Measurements from ENCODE around the gene TPRG1.

Gene TPRG1, protein sequence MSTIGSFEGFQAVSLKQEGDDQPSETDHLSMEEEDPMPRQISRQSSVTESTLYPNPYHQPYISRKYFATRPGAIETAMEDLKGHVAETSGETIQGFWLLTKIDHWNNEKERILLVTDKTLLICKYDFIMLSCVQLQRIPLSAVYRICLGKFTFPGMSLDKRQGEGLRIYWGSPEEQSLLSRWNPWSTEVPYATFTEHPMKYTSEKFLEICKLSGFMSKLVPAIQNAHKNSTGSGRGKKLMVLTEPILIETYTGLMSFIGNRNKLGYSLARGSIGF

DNA sequence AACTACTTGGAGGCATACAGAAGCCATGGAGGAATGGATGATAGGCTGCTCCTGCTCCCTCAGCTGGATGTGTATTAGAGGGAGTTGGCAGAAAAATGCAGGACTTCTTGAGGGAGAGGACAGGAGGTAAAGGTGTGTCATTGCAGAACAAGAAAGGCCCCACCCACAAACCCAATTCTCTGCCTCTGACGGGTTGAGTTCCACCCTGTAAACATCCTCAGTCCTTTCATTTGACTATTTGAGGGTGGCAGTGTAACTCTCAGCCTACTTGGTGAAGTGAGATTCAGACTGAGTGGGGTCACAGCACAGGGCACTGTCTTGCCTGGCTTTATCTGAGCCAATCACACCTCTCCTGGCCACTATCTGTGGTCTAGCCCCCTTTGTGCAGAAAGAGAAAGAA is at the start of gene TPRG1:
TPRG1 (plus strand) TSS at position 265 of the 400 bp plus-strand sequence. CDS start 35,414 bp downstream, outside the sequence.
- H3K4me3 ChIP-seq (ENCODE audit: low read depth, low read length) = no peak within 1 kb of the TSS
- no peak for DNase-seq (ENCODE audit: low read depth)
- in situ Hi-C loops (cut with HindIII; ENCODE audit: low sequenced_read_pairs) = no loop called here
- TF ChIP-seq, protein P1, sequence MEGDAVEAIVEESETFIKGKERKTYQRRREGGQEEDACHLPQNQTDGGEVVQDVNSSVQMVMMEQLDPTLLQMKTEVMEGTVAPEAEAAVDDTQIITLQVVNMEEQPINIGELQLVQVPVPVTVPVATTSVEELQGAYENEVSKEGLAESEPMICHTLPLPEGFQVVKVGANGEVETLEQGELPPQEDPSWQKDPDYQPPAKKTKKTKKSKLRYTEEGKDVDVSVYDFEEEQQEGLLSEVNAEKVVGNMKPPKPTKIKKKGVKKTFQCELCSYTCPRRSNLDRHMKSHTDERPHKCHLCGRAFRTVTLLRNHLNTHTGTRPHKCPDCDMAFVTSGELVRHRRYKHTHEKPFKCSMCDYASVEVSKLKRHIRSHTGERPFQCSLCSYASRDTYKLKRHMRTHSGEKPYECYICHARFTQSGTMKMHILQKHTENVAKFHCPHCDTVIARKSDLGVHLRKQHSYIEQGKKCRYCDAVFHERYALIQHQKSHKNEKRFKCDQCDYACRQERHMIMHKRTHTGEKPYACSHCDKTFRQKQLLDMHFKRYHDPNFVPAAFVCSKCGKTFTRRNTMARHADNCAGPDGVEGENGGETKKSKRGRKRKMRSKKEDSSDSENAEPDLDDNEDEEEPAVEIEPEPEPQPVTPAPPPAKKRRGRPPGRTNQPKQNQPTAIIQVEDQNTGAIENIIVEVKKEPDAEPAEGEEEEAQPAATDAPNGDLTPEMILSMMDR (IDR thresholded peaks at IDR 0.05; ENCODE audit: low read depth, low read length, missing control alignments) = no peak

DNA sequence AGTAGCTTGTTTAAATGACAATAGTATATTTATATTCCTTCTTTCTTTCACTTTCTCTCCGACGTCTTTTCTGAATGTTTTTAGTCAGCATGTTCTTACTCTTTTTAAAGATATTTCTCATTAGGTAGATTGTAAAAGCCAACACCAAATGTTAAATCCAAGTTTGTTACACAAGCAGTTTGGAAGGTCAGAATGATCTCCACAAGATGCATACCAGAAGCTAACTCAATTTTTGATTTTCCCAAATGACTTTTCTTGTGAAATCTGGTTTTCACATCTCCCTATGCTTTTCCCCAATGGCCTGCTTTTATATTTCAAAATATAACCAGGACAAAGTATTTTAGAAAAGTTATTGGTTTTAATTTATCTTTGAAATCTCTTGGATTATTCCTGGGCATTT is 49.7 kb upstream of the TPRG1 start:
- in situ Hi-C loops (cut with HindIII; ENCODE audit: low sequenced_read_pairs) = no loop called here
- DNase-seq (ENCODE audit: low read depth) = no peak
- no peak overlapping the region for H3K4me3 ChIP-seq (ENCODE audit: low read depth, low read length)
- TF ChIP-seq, protein P1 (IDR thresholded peaks at IDR 0.05; ENCODE audit: low read depth, low read length, missing control alignments) = no peak

DNA sequence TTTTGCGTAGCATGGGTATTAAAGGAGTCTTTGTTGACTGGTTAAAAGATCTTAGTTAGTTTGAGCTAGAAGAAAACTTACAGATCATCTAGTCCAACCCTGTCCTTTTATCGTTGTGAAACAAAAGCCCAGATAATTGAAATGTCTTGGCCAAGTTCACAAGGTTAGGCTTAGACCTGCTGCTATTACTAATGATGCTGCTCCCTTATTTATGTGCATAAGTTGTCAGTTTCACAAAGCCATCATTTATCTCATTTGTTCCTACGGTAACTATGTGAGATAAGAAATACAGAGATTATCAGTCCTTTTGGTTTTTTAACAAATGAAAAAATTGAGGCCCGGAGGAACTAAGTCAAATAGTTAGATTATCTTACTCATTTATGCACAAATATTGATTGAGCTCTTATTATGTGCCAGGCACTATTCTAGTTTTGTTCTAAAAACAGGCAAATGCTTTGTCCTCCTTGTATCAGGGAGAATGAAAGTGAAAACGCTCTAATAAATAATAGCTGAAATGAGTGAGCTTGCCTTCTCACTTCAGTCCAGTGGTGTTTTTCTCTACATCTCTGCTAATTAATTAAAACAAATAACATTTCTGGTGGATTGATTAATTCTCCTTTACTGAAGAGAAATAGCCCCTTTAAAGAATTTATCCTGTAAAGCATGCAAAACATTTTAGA is 49.1 kb upstream of the TPRG1 start:
- no peak for DNase-seq (ENCODE audit: low read depth)
- in situ Hi-C loops (cut with HindIII; ENCODE audit: low sequenced_read_pairs) = no loop called here
- TF ChIP-seq, protein P1 (IDR thresholded peaks at IDR 0.05; ENCODE audit: low read depth, low read length, missing control alignments) = no peak
- no peak overlapping the region for H3K4me3 ChIP-seq (ENCODE audit: low read depth, low read length)

DNA sequence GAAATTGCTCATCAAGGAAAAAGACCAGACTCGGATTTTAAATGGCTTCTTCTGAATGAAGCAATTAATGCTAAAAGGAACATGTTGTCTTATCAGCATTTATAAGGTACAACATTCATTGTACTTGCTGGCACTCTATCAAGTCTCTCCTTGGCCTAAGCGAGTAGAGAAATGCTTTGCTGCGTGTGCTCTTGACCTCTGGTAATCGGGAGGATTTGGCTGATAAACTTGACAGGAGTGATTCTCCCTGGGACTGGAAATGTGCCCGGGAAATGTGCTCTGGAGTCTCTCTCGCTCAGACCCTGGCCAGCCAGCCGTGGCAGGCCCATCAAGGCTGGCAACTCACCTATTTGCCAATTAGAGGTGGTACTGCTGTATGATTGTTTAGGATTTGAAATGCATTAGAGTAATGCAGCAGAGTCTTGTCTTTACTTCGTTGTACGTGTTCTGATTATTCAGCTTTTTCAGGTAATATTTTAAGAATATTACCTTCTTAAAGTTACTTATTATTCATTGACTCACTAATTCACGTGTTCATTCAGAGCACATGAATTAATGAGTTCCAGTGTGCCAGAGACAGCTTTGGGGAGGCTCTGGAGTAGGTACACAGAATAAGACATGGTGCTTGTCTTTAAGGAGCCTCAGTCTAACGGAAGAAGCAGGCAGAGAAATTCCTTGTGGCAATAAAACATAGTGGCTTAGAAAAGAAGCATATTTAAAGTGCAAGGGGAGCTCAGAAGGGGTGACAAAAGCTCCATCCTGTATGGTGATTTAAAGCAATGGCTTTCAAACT is 48.0 kb upstream of the TPRG1 start:
- H3K4me3 ChIP-seq (ENCODE audit: low read depth, low read length) = no peak overlapping the region
- in situ Hi-C loops (cut with HindIII; ENCODE audit: low sequenced_read_pairs) = no loop called here
- no peak for DNase-seq (ENCODE audit: low read depth)
- TF ChIP-seq, protein P1 (IDR thresholded peaks at IDR 0.05; ENCODE audit: low read depth, low read length, missing control alignments) = no peak

DNA sequence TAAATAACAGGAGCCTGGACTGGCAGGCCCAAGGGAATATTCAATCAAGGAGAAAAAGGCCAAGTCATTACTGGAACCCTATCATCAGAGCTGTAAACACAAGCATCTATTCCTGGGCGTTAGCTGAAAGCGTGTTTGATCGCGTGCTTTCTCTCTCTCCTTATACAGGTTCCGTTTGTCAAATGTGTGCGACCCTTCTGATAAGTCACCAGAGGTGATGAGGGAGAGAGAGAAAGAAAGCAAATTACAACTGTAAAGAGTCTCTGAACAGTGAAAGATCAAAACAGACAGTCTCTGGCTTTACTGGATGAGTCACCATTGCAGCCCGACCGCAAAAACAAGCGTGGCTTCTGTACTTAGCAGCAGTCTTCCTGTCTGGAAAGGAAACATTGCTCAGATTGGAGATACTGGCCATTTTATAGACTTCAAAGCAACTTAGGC is 39.5 kb upstream of the TPRG1 start:
- in situ Hi-C loops (cut with HindIII; ENCODE audit: low sequenced_read_pairs) = no loop called here
- TF ChIP-seq, protein P1 (IDR thresholded peaks at IDR 0.05; ENCODE audit: low read depth, low read length, missing control alignments) = no peak
- DNase-seq (ENCODE audit: low read depth) = peak; percentile 75
- no peak overlapping the region for H3K4me3 ChIP-seq (ENCODE audit: low read depth, low read length)

DNA sequence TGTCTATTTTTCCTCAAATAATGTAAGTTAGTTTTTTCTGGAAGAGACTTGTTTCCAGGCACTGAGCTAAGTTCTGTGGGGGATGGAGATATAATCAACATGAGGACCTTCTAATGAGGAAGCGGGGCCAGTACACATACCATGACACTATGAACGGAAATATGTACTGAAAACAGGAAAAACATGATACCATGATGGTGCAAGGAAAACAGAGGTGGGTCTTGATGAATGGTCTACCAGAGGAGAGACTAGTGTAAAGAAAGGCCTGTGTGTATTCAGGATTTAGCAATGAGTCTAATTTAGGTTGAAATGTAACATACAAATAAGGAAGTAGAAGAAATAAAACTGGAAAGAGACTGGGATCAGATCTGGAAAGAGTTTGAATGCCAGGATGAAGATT is 38.9 kb upstream of the TPRG1 start:
- in situ Hi-C loops (cut with HindIII; ENCODE audit: low sequenced_read_pairs) = no loop called here
- TF ChIP-seq, protein P1 (IDR thresholded peaks at IDR 0.05; ENCODE audit: low read depth, low read length, missing control alignments) = no peak
- no peak for DNase-seq (ENCODE audit: low read depth)
- H3K4me3 ChIP-seq (ENCODE audit: low read depth, low read length) = no peak overlapping the region
